ENCODE results near the gene BCAR3. TPM values are rescaled to one million over a fixed set of nuclear protein-coding genes. Genes with fewer than 3 reads are reported as not detected.
"Not testable (repeated sequence)": the region's sequence is repeated elsewhere in the genome, so short reads cannot be mapped to it uniquely, and the experiment has no call there.

BCAR3 gene
- total and polyA plus RNA-seq, 4 donors: 12.2 to 33.3 (median 18.2) TPM

GRCh38 chr1:93592551-93592949 is 89.1 kb downstream of the BCAR3 start:
- no peak for ATAC-seq (ENCODE audit: insufficient read depth, low FRiP score)
- no peak for DNase-seq
- peaks cover 3 to 16% (median 6%) of the 10 kb centered on the region in 5 donors for H3K4me1 ChIP-seq (ENCODE audit: control insufficient read depth in 5 of 5, insufficient read depth in 5 of 5, low read length in 5 of 5)
- WGBS, 2 donors: 81 to 85% methylated on average over 6 of the region's 6 CpGs
- no peak overlapping the region for H3K27ac ChIP-seq (ENCODE audit: low read depth in 1 of 2, low read length in 1 of 2)
- H3K36me3 ChIP-seq (ENCODE audit: control insufficient read depth in 4 of 4, insufficient read depth in 4 of 4, low read length in 4 of 4): peaks cover 0 to 22% (median 15%) of the 10 kb centered on the region in 4 donors
- TF ChIP-seq, protein P1, sequence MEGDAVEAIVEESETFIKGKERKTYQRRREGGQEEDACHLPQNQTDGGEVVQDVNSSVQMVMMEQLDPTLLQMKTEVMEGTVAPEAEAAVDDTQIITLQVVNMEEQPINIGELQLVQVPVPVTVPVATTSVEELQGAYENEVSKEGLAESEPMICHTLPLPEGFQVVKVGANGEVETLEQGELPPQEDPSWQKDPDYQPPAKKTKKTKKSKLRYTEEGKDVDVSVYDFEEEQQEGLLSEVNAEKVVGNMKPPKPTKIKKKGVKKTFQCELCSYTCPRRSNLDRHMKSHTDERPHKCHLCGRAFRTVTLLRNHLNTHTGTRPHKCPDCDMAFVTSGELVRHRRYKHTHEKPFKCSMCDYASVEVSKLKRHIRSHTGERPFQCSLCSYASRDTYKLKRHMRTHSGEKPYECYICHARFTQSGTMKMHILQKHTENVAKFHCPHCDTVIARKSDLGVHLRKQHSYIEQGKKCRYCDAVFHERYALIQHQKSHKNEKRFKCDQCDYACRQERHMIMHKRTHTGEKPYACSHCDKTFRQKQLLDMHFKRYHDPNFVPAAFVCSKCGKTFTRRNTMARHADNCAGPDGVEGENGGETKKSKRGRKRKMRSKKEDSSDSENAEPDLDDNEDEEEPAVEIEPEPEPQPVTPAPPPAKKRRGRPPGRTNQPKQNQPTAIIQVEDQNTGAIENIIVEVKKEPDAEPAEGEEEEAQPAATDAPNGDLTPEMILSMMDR (IDR thresholded peaks at IDR 0.05; ENCODE audit: control extremely low read depth, extremely low read depth): no peak
- H3K9me3 ChIP-seq (ENCODE audit: control insufficient read depth in 4 of 4, insufficient read depth in 3 of 4, low read length in 3 of 4): no peaks in the 10 kb centered on the region
- H3K4me3 ChIP-seq: no peak overlapping the region
- H3K27me3 ChIP-seq (ENCODE audit: control insufficient read depth in 3 of 3, insufficient read depth in 3 of 3, low read length in 2 of 3): no peaks in the 10 kb centered on the region
- no peak overlapping the region for H3K9ac ChIP-seq (ENCODE audit: insufficient read depth in 1 of 2, low read length in 2 of 2)

DNA sequence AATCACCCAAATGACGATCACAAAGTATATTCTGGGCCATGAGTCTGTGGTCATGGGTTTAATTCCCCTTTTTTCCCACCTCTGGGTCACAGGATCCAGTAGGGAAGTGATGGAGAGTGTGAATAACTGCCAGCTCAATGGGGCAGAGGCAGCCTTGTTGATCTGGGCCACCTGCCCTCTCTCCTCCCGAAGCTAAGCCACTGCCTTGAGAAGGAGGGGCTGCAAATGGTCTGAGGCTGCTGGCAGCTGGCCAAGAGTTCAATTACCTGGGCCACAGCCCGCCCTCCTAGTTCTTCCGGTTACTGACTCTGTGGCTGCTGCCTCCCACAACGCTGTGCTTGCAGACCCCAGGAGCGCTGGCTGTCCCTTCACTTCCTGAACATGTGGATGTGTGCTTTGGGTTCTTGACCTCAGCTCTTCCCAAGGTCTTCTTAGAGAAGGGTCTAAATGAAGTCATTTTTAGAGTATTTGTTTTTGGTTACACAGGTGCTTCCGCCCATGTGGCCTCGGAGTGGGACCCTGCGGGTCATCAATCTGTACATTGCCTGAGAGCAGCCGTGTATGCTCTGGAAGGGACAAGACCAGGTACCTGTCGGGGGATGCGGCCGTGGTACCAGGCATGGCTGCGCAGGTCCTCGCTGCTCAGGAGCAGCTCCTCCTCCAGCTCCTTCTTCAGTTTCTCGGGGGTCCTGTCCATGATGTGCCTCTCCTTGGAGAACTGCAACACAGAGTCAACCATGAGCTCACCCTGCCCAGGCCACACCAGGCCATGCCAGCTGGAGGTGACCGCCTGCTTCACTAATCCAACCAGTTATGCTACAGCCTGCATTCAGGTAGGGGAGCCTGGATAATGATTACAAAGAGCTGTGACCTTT is 89.7 kb downstream of the BCAR3 start:
- Histone ChIP-seq H3K4me3 (no peak overlapping the region), H3K36me3 (ENCODE audit: control insufficient read depth in 4 of 4, insufficient read depth in 4 of 4, low read length in 4 of 4) (peaks cover 0 to 24% (median 17%) of the 10 kb centered on the region in 4 donors), H3K27me3 (ENCODE audit: control insufficient read depth in 3 of 3, insufficient read depth in 3 of 3, low read length in 2 of 3) (no peaks in the 10 kb centered on the region), H3K9me3 (ENCODE audit: control insufficient read depth in 4 of 4, insufficient read depth in 3 of 4, low read length in 3 of 4) (no peaks in the 10 kb centered on the region), H3K27ac (ENCODE audit: low read depth in 1 of 2, low read length in 1 of 2) (peak overlapping the region in 1 of 2 donors; percentile 44), H3K9ac (ENCODE audit: insufficient read depth in 1 of 2, low read length in 2 of 2) (no peak overlapping the region), H3K4me1 (ENCODE audit: control insufficient read depth in 5 of 5, insufficient read depth in 5 of 5, low read length in 5 of 5) (peaks cover 3 to 16% (median 6%) of the 10 kb centered on the region in 5 donors)
- no peak for ATAC-seq (ENCODE audit: insufficient read depth, low FRiP score)
- WGBS, 2 donors: 45 to 65% methylated on average over 17 of the region's 17 CpGs
- DNase-seq: peak; percentile 69 to 79 (median 77)
- TF ChIP-seq, protein P1 (IDR thresholded peaks at IDR 0.05; ENCODE audit: control extremely low read depth, extremely low read depth): no peak

DNA sequence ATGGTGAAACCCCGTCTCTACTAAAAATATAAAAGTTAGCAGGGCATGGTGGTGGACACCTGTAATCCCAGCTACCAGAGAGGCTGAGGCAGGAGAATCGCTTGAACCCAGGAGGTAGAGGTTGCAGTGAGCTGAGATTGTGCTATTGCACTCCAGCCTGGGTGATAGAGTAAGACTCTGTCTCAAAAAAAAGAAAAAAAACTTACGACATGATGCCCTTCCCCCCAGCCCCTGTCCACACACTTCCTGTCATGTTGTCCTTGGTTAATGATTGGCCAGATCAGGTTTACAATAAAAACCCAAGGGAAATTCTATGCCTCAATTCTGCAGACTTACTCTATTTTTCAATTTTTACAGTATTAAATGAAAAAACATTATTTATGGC is 90.4 kb downstream of the BCAR3 start:
- H3K27me3 ChIP-seq (ENCODE audit: control insufficient read depth in 3 of 3, insufficient read depth in 3 of 3, low read length in 2 of 3); ATAC-seq (ENCODE audit: insufficient read depth, low FRiP score); H3K27ac ChIP-seq (ENCODE audit: low read depth in 1 of 2, low read length in 1 of 2); H3K9ac ChIP-seq (ENCODE audit: insufficient read depth in 1 of 2, low read length in 2 of 2); H3K9me3 ChIP-seq (ENCODE audit: control insufficient read depth in 4 of 4, insufficient read depth in 3 of 4, low read length in 3 of 4); DNase-seq; H3K4me3 ChIP-seq: not testable (repeated sequence)
- H3K36me3 ChIP-seq (ENCODE audit: control insufficient read depth in 4 of 4, insufficient read depth in 4 of 4, low read length in 4 of 4): peaks cover 0 to 28% (median 17%) of the 10 kb centered on the region in 4 donors
- 65 to 66% methylated on average over 3 of the region's 3 CpGs for WGBS, 2 donors
- H3K4me1 ChIP-seq (ENCODE audit: control insufficient read depth in 5 of 5, insufficient read depth in 5 of 5, low read length in 5 of 5): peaks cover 0 to 16% (median 6%) of the 10 kb centered on the region in 5 donors

DNA sequence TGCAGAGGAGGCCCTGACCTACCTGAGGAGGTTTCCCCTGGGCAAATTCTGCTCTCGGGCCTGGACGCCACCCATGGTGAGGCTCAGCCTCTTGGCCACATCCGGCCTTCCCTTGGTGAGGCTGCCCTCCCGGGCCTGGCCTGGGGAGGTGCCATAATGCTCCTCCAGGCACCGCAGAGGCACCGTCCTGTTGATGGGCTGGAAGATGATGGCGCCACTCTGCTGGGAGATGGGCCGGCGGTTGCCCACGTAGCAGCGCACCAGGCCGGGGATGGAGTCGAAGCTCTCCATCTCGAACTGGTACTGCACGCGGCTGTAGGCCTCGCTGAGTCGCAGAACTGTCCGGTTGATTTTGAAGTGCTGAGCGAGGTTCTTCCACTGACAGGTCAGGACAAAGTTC is 92.7 kb downstream of the BCAR3 start:
- Histone ChIP-seq H3K27me3 (ENCODE audit: control insufficient read depth in 3 of 3, insufficient read depth in 3 of 3, low read length in 2 of 3) (no peaks in the 10 kb centered on the region), H3K4me3 (no peak overlapping the region), H3K9me3 (ENCODE audit: control insufficient read depth in 4 of 4, insufficient read depth in 3 of 4, low read length in 3 of 4) (no peaks in the 10 kb centered on the region), H3K27ac (ENCODE audit: low read depth in 1 of 2, low read length in 1 of 2) (no peak overlapping the region), H3K4me1 (ENCODE audit: control insufficient read depth in 5 of 5, insufficient read depth in 5 of 5, low read length in 5 of 5) (peaks cover 0 to 16% (median 8%) of the 10 kb centered on the region in 5 donors), H3K9ac (ENCODE audit: insufficient read depth in 1 of 2, low read length in 2 of 2) (no peak overlapping the region), H3K36me3 (ENCODE audit: control insufficient read depth in 4 of 4, insufficient read depth in 4 of 4, low read length in 4 of 4) (peaks cover 0 to 30% (median 18%) of the 10 kb centered on the region in 4 donors)
- 97% methylated on average over 20 of the region's 20 CpGs for WGBS, 2 donors
- TF ChIP-seq, protein P1 (IDR thresholded peaks at IDR 0.05; ENCODE audit: control extremely low read depth, extremely low read depth): no peak
- DNase-seq: no peak
- ATAC-seq (ENCODE audit: insufficient read depth, low FRiP score): no peak
